Measurements from ENCODE around the gene CLEC3B.

DNA sequence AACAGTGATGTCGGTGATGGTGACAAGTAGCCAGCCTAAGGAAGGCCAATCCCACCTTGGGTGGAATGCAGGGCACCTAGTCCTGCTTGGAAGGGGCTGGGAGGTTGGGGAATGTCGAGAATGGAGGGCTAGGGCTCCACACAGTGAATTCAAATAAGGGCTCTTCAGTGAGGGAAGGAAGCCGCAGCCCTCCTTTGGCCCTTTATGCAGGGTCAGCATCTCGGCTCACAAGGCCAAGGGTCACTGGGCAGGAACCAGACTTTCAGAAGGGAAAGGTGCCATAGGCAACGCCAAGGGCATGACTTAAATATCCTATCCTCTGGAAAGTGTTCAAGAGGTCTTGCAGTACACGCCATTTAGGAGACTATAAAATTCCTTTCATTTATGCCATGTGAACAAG is 56.9 kb downstream of the CLEC3B start:
- TF ChIP-seq, protein P1, sequence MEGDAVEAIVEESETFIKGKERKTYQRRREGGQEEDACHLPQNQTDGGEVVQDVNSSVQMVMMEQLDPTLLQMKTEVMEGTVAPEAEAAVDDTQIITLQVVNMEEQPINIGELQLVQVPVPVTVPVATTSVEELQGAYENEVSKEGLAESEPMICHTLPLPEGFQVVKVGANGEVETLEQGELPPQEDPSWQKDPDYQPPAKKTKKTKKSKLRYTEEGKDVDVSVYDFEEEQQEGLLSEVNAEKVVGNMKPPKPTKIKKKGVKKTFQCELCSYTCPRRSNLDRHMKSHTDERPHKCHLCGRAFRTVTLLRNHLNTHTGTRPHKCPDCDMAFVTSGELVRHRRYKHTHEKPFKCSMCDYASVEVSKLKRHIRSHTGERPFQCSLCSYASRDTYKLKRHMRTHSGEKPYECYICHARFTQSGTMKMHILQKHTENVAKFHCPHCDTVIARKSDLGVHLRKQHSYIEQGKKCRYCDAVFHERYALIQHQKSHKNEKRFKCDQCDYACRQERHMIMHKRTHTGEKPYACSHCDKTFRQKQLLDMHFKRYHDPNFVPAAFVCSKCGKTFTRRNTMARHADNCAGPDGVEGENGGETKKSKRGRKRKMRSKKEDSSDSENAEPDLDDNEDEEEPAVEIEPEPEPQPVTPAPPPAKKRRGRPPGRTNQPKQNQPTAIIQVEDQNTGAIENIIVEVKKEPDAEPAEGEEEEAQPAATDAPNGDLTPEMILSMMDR (conservative IDR thresholded peaks at IDR 0.05 in 1 of 2, IDR thresholded peaks at IDR 0.05 in 1 of 2; ENCODE audit: low read depth in 1 of 2, low read length in 2 of 2), result no peak
- no peak for TF ChIP-seq EZH2 (IDR thresholded peaks at IDR 0.05; ENCODE audit: low read length, missing control alignments)

Data from fibroblast of lung (primary cell).